PC-3 (cell line): Measurements from ENCODE around the gene CDK11A.
"Not testable (repeated sequence)": the region's sequence is repeated elsewhere in the genome, so short reads cannot be mapped to it uniquely, and the experiment has no call there.

Experiments used
- CTCF ChIP-seq: fragments of 300-600 bp; sonication (generic); conservative IDR thresholded peaks from 2 replicates; pipeline ENCODE4 v1.5.1; 2017; ENCODE audit warnings: antibody characterized with exemption, low read depth, mild to moderate bottlenecking, low read length
- EZH2 ChIP-seq: fragments of 300-600 bp; sonication (generic); IDR thresholded peaks from one replicate; pipeline ENCODE4 v1.6.1; 2017; ENCODE audit warnings: antibody characterized with exemption, mild to moderate bottlenecking, low read length; ENCODE audit not compliant: unreplicated experiment
- EZH2phosphoT487 ChIP-seq: fragments of 300-600 bp; sonication (generic); IDR thresholded peaks from 2 replicates; pipeline ENCODE4 v1.6.1; 2018; ENCODE audit warnings: mild to moderate bottlenecking, antibody characterized with exemption, low read length, borderline replicate concordance

GRCh38 chr1:1676087-1676486, 48.1 kb downstream of the CDK11A start:
- TF ChIP-seq CTCF, EZH2, EZH2phosphoT487: not testable (repeated sequence)
